ENCODE results near the gene CTIF. TPM values are rescaled to one million over a fixed set of nuclear protein-coding genes. Genes with fewer than 3 reads are reported as not detected.

The CTIF gene
- total and polyA plus RNA-seq, 10 donors: 5.2 to 39.2 (median 18.5) TPM

- H3K9me3 ChIP-seq: no peaks in the 10 kb centered on the region
- H3K27me3 ChIP-seq (replicated peaks in 1 of 7): no peaks in the 10 kb centered on the region
- intact Hi-C loops (cut with DNase I; ENCODE audit: low total_unique reads): no loop called here
- 91 to 97% (median 94%) methylated on average over 7 to 11 of the region's 11 CpGs for WGBS, 5 donors
- no peak for TF ChIP-seq CTCF (IDR thresholded peaks at IDR 0.05 in 8 of 11, conservative IDR thresholded peaks at IDR 0.05 in 3 of 11)
- no peak for TF ChIP-seq POLR2A (IDR thresholded peaks at IDR 0.05)
- no peak for TF ChIP-seq POLR2AphosphoS5 (IDR thresholded peaks at IDR 0.05)
- no peaks in the 10 kb centered on the region for H3K36me3 ChIP-seq
- H3K4me3 ChIP-seq: no peak overlapping the region
- no peak overlapping the region for H3K27ac ChIP-seq
- DNase-seq: peak; percentile 55
- H3K4me1 ChIP-seq: peaks cover 8 to 38% (median 26%) of the 10 kb centered on the region in 6 donors
These were observed 265.4 kb downstream of the CTIF start for GRCh38 chr18:48803951-48804855.

- H3K4me3 ChIP-seq: no peak overlapping the region
- DNase-seq: peak; percentile 40
- WGBS, 5 donors: 92 to 96% (median 94%) methylated on average over 11 of the region's 11 CpGs
- no peak overlapping the region for H3K27ac ChIP-seq
- intact Hi-C loops (cut with DNase I; ENCODE audit: low total_unique reads): no loop called here
- H3K4me1 ChIP-seq: peaks cover 8 to 38% (median 26%) of the 10 kb centered on the region in 6 donors
- TF ChIP-seq CTCF (IDR thresholded peaks at IDR 0.05 in 8 of 11, conservative IDR thresholded peaks at IDR 0.05 in 3 of 11) (no peak), POLR2AphosphoS5 (IDR thresholded peaks at IDR 0.05) (no peak), POLR2A (IDR thresholded peaks at IDR 0.05) (no peak)
- H3K9me3 ChIP-seq: no peaks in the 10 kb centered on the region
- H3K27me3 ChIP-seq (replicated peaks in 1 of 7): no peaks in the 10 kb centered on the region
- H3K36me3 ChIP-seq: no peaks in the 10 kb centered on the region
These were observed 266.2 kb downstream of the CTIF start for GRCh38 chr18:48804856-48805610.

- Histone ChIP-seq H3K4me3 (no peak overlapping the region), H3K27ac (peak overlapping the region in 3 of 8 donors; percentile 13 to 41 (median 29)), H3K36me3 (no peaks in the 10 kb centered on the region), H3K4me1 (peaks cover 8 to 37% (median 21%) of the 10 kb centered on the region in 6 donors), H3K27me3 (replicated peaks in 1 of 7) (no peaks in the 10 kb centered on the region), H3K9me3 (no peaks in the 10 kb centered on the region)
- intact Hi-C loops (cut with DNase I; ENCODE audit: low total_unique reads): no loop called here
- WGBS, 5 donors: 89 to 95% (median 93%) methylated on average over 9 to 10 of the region's 10 CpGs
- TF ChIP-seq CTCF (IDR thresholded peaks at IDR 0.05 in 8 of 11, conservative IDR thresholded peaks at IDR 0.05 in 3 of 11) (no peak), POLR2AphosphoS5 (IDR thresholded peaks at IDR 0.05) (no peak), POLR2A (IDR thresholded peaks at IDR 0.05) (no peak)
- DNase-seq: no peak
These were observed 267.1 kb downstream of the CTIF start for GRCh38 chr18:48805826-48806535.
